Raji (cell line): ENCODE measurements around the gene FUS.

Experiments
- POLR2A ChIP-seq: IDR thresholded peaks from 2 replicates; pipeline ENCODE4 v1.6.1; 2011; ENCODE audit warnings: low read depth, low read length, control low read depth; ENCODE audit not compliant: insufficient read depth

The FUS gene

GRCh38 chr16:31215287-31216162 lies 35.6 kb downstream of the FUS start:
- TF ChIP-seq POLR2A, result no peak

GRCh38 chr16:31216422-31217135 lies 36.6 kb downstream of the FUS start, which contains the start of gene PYDC1:
TSS of gene PYDC1 (minus strand) at chr16:31217135. CDS start at chr16:31217028, 107 bp downstream.
- no peak for TF ChIP-seq POLR2A

- TF ChIP-seq POLR2A, result no peak
Observed at GRCh38 chr16:31217136-31217530, 37.2 kb downstream of the FUS start.

DNA sequence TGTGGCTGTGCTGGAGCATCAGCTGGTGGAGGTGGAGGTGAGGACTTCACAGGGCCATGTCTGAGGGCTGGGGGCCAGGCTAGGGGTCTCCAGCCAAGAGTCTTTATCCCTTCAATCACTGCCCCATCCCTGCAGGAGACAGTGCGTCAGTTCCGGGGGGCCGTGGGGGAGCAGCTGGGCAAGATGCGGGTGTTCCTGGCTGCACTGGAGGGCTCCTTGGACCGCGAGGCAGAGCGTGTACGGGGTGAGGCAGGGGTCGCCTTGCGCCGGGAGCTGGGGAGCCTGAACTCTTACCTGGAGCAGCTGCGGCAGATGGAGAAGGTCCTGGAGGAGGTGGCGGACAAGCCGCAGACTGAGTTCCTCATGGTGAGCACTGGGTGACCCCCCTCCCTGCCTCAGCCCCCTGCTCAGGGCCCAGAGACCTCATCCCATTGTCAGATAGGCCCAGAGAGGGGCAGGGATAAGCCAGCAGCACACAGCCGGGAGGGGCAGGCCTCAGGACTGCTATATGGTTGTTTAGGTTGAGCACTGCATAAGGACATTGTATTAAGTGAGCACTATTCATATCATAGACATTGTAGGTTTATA lies 39.3 kb downstream of the FUS start:
- no peak for TF ChIP-seq POLR2A

DNA sequence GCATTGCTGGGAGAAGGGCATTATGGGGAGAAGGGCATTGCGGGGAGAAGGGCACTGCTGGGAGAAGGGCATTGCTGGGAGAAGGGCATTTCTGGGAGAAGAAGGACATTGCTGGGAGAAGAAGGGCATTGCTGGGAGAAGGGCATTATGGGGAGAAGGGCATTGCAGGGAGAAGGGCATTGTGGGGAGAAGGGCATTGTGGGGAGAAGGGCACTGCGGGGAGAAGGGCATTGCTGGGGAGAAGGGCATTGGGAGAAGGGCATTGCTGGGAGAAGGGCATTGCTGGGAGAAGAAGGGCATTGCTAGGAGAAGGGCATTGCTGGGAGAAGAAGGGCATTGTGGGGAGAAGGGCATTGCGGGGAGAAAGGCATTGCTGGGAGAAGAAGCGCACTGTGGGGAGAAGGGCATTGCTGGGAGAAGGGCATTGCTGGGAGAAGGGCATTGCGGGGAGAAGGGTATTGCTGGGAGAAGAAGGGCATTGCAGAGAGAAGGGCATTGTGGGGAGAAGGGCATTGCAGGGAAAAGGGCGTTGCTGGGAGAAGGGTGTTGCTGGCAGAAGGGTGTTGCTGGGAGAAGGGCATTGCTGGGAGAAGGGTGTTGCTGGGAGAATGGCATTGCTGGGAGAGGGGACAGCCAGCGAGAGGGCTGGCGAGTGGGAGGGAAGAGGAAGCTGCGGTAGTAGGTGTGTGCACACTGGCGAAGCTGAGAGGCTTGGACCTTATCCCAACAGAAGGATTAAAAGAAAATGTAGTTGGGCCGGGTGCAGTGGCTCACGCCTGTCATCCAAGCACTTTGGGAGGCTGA lies 41.6 kb downstream of the FUS start:
- TF ChIP-seq POLR2A, result no peak

GRCh38 chr16:31223044-31223443 lies 43.1 kb downstream of the FUS start:
- no peak for TF ChIP-seq POLR2A

DNA sequence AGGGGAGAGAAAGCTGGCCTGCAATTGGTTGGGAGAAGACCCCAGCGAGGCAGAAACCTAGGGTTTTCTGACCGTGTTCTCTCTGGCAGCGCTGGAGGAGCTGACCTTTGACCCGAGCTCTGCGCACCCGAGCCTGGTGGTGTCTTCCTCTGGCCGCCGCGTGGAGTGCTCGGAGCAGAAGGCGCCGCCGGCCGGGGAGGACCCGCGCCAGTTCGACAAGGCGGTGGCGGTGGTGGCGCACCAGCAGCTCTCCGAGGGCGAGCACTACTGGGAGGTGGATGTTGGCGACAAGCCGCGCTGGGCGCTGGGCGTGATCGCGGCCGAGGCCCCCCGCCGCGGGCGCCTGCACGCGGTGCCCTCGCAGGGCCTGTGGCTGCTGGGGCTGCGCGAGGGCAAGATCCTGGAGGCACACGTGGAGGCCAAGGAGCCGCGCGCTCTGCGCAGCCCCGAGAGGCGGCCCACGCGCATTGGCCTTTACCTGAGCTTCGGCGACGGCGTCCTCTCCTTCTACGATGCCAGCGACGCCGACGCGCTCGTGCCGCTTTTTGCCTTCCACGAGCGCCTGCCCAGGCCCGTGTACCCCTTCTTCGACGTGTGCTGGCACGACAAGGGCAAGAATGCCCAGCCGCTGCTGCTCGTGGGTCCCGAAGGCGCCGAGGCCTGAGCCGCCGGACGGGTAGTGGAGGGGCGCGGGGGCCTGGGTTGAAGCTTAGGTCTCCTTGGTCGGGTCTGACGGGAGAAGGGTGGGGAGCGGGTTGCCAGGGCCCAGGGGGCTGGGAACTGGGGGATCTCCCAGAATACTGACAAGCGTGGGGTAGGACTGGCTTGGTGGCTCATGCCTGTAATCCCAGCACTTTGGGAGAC lies 44.4 kb downstream of the FUS start:
- no peak for TF ChIP-seq POLR2A

DNA sequence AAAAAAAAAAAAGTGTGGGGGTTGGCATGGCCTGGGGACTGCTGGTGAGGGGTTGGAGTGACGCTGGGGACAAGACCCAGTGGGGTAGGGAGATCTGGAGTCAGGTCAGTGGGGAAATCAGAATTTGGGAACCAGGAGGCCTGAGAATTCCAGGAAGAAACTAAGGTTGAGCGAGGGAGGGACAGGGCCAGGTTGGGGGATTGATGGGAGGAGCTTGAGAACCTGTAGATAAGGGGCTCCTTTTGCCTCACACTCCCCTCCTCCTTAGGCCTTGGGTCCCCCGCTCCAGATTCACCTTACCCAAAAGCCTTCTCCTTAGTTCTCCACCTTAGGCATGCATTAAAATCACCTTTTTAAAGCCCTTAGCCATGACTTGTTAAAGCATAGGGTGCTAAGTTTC lies 45.3 kb downstream of the FUS start:
- no peak for TF ChIP-seq POLR2A

DNA sequence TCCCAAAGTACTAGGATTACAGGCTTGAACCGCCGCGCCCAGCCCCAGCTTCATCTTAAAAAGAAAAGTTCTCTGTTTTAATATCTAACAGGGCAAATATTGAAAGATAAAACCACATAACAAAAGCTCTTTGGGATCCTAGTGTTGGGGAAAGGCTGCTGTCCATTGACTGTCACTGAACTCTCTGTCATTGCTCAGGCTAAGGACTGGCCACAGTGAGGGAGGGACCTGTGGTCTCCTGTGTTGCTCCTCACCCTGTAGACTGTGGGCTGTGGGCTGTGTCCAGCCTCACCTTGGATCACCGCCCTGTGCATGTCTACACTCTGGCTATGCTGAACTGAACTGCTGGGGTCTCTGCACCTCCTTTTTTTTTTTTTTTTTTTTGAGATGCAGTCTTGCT lies 48.3 kb downstream of the FUS start:
- no peak for TF ChIP-seq POLR2A

DNA sequence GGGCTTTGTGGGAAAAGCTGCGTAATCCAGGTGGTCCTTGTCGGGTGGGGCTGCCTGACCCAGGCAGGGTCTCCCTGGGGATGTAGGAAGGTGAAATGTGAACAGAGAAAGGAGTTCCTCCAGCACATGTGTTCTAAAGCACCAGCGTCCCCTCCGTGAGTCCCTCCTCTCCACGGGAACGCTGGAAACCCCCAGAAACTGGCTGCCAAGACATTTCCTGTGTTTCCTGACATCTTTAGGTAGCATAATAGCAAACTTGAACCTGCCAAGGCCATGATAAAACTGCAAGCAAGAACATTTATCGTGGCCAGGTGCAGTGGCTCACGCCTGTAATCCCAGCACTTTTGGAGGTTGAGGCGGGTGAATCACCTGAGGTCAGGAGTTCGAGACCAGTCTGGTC lies 49.6 kb downstream of the FUS start:
- TF ChIP-seq POLR2A, result no peak

GRCh38 chr16:31238041-31238440 lies 58.1 kb downstream of the FUS start:
- TF ChIP-seq POLR2A, result no peak
